Measurements from ENCODE around the gene GNAI3.

GNAI3 gene

DNA sequence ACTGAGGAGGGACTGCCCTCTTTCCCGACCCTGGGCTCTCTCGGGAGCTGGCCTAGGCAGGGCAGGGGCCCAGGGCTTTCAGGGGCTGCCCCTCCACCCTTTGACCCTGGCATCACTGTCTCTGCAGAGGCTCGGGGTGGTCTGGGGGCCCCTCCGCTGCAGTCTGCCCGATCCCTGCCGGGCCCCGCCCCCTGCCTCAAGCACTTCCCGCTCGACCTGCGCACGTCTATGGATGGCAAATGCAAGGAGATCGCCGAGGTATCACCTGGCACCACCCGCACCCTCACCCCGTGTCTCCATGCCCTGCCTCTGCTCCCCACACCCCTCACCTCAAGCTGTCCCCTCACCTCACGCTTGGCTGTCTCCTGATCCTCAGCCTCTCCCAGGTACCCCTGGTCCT is 76.8 kb downstream of the GNAI3 start:
- DNase-seq: no peak

DNA sequence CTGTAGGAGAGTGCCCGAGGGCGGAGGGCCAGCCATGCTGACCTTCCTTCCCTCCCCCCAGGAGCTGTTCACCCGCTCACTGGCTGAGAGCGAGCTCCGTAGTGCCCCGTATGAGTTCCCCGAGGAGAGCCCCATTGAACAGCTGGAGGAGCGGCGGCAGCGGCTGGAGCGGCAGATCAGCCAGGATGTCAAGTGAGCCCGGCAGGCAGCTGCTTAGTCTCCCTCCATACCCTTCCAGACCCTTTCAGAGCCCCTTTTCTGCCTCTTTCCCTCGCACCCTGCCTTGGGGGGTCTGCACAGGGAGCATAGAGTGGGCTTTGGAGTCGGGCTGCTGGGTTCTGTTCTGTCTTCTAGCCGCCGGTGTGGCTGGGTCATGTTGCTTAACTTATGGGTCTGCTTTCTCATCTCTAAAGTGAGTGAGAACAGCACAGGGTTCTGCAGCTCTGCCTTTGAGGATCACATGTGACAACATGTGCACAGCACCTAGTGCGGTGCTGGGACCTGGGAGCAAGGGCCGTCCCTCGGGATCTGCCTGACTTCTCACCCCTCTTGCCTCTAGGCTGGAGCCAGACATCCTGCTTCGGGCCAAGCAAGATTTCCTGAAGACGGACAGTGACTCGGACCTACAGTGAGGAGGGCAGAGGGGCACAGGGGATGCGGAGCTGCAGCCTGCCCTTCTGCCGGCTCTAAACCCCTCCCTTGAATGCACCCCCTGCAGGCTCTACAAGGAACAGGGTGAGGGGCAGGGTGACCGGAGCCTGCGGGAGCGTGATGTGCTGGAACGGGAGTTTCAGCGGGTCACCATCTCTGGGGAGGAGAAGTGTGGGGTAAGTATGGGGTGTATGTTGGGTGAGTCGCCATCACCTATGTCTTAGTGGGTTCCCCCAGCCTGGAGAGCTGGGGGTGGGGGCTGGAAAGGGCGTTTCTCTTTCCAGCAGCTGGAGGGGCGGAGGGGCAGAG is 77.5 kb downstream of the GNAI3 start:
- DNase-seq: no peak

- DNase-seq: no peak
These were observed 78.4 kb downstream of the GNAI3 start for GRCh38 chr1:109626682-109627408.

DNA sequence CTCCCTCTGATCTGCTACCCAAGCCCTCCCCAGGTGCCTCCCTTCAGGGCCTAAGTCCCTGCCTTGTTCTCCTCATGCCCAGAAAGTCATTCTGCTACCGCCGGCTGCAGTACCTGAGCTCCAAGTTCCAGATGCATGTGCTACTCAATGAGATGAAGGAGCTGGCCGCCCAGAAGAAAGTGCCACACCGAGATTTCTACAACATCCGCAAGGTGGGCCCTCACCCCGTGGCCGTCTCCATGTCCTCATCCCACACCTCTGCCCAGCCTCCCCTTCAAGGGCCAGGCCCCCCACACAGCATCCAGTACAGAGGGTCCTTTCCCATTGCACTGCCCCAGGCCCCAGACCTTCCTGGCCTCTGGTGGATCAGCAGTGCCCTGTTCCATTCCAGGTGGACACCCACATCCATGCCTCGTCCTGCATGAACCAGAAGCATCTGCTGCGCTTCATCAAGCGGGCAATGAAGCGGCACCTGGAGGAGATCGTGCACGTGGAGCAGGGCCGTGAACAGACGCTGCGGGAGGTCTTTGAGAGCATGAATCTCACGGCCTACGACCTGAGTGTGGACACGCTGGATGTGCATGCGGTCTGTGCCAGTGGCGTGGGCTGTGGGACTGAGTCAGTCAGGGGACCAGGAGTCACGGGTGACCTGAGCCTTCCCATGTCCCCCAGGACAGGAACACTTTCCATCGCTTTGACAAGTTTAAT is 79.4 kb downstream of the GNAI3 start:
- no peak for DNase-seq

GRCh38 chr1:109628540-109629321 is 80.3 kb downstream of the GNAI3 start:
- peak; percentile 38 for DNase-seq

DNA sequence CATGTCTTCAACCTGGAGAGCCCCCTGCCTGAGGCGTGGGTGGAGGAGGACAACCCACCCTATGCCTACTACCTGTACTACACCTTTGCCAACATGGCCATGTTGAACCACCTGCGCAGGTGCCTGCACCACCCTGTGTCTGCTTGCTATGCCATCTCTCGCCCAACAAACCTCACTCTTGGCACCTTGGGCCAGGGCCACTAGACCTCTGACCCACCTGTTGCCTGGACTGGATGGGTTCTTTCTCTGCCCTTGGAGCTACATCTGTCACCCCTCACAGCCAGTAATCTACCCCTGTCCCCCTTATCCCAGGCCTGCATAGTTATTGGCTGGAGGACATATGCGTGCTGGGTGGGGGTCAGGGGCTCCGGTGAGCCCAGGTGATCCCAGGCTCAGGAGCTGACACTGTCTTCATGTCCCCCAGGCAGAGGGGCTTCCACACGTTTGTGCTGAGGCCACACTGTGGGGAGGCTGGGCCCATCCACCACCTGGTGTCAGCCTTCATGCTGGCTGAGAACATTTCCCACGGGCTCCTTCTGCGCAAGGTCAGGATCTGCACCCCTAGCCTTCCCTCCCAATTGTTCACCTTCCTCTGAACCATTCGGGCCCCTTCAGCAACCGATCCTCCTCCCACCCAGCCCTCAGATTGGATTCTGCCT is 81.1 kb downstream of the GNAI3 start:
- DNase-seq: no peak

GRCh38 chr1:109630081-109630897 is 81.9 kb downstream of the GNAI3 start:
- no peak for DNase-seq

DNA sequence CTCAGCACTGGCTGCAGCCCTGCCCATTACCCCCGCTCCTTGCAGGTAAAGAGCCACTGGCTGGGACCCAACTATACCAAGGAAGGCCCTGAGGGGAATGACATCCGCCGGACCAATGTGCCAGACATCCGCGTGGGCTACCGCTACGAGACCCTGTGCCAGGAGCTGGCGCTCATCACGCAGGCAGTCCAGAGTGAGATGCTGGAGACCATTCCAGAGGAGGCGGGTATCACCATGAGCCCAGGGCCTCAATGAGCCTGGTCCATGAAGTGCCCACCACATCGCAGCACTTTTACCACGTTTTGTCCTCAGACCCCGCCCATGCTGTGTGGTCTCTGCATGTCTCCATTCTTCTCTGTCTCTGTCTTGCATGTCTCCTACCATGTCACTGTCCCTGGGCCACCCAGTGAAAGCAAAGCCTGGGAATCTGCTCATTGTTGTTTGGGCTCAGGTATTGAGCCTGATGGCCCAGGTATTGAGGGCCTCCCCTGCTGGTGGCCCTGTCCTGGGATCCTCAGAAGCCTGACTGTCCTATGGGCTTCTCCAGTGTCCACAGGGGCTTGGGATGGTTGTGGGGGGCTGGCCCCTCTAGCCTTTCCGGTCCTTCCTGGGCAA is 82.6 kb downstream of the GNAI3 start:
- DNase-seq: no peak

- DNase-seq: no peak
These were observed 83.4 kb downstream of the GNAI3 start for GRCh38 chr1:109631513-109632505.

- DNase-seq: no peak
These were observed 84.4 kb downstream of the GNAI3 start for GRCh38 chr1:109632671-109633346.

DNA sequence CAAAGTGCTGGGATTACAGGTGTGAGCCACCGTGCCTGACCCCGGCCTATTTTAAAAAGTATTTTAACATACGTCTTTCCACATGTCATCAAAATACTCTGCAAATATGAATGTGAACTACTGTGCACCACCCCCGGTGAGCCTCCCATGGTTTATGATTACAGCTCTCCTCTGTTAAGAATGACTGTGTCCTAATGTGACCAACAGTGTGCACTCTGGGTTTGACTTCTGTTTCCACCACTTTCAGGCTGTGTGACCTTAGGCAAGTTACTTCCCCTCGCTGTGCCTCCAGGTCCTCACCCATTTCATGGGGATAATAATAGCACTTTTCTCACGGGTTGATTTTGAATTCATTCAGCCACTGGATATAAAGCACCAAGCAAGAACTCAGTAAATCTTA is 85.9 kb downstream of the GNAI3 start:
- no peak for DNase-seq

- no peak for DNase-seq
These were observed 86.6 kb downstream of the GNAI3 start for GRCh38 chr1:109634771-109635750.

DNA sequence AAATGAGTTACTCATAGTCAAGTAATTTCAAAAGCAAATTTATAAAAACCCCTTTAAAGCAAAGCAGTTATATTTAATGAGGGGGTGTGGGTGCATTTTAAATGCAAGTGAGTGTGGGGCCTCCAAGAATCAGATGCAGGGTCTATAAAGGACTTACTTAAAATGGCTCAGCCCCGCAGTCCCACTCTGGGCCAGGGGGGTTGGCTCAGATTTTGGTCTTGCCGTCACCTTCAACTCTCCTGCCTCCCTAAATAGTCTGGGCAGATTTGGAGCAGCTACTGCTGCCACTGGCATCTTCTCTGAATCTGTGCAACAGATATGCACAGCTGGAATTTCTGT is 87.4 kb downstream of the GNAI3 start:
- DNase-seq: no peak

GRCh38 chr1:109636201-109636952 is 88.0 kb downstream of the GNAI3 start:
- peak; percentile 67 for DNase-seq

DNA sequence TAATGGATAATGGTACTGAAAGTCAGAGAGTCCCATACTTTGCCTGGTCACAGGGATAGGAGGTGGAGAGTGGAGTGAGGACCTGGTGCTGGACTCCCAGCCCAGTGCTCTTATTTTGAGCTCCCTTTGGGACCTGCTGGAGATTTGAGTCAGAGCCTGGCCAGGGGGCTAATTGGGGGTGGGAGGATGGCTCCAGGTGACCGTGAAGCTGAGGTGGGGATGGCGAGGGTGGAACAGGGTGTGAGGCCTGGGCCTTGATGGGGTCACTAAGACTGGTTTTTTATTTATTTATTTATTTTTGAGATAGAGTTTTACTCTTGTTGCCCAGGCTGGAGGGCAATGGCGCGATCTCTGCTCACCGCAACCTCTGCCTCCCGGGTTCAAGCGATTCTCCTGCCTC is 89.0 kb downstream of the GNAI3 start:
- DNase-seq: no peak

DNA sequence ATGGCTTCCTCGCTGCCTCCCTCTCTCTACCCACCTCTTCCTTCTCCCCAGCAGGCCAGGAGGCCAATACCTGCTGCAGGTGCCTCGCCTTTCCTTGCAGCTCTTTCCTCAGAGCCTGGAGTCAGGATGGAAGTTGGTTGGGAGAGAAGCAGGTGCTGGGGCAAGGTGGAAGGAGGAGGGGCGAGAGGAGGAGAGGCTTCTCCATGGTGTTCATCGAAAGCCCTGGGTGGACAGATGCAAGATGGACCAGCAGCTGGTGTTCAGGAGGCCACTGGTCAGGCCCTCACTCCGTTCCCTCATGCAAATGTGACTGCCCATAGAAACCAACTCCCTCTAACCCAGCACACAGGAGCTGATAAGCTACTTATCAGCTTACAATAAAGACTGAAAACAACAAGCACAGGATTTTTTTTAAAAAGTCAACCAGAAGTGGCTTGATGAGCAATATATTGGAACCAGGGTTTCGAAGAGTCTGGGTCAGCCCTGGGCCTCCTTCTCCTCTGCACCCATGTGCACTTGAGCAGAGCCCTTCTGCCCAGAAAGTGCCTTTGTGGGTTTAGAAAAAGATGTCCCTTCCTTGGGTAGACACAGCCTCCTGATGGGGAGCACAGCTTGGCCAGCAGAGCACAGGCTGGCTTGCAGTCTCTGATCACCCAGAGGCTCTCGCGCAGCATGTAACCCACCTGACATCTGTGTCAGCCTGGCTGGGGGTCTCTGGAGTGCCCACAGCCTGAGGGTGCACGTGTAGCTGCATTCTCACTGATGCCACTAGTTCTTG is 90.8 kb downstream of the GNAI3 start:
- DNase-seq: no peak

Data from fibroblast of upper back skin (primary cell).